SKM-1 (cell line): ENCODE data around the gene GSE1.

ENCODE experiments used
- DNase-seq: peaks from one replicate; lab custom pipeline; 2025; ENCODE audit not compliant: unreplicated experiment; lab: John Stamatoyannopoulos, UW

GSE1 gene

GRCh38 chr16:85696781-85697180 is 83.7 kb downstream of the GSE1 start:
- no peak for DNase-seq

DNA sequence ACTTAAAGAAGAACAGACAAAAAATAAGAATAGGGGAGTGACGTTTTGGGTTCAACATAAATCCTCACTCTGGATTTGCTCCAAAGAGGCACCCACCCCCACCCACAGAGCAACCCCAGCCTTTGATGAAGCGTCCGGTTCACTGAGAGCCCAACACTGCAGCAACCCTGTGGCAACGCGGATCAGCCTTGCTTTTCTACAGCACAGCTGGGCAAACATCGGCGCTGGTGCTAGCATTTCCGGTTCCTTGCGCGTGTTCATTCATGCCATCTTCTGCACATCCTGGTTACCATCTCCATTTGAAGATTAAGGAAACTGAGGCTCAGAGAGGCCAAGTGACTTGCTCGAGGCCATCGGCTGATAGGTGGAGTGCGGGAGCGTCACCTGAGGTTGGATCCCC is 84.3 kb downstream of the GSE1 start:
- DNase-seq, result no peak

DNA sequence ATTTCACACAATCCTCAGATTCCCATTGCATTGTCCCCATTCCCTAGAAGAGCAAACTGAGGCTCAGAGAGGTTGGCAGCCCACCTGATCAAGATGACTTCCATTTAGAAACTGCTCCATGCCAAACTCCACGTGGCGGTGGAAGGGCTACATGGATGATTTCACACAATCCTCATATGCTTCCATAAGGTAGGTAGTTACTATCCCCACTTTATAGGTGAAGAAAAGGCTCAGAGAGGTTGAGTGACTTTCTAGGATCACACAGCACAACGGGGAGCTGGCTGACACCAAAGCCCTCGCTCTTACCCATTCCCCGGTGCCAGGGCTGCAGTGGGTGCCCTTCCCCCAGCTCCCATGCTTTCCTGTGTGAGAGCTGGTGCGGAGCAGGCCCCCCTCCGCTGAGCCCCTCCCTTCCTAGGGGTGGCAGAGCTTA is 85.4 kb downstream of the GSE1 start:
- no peak for DNase-seq

DNA sequence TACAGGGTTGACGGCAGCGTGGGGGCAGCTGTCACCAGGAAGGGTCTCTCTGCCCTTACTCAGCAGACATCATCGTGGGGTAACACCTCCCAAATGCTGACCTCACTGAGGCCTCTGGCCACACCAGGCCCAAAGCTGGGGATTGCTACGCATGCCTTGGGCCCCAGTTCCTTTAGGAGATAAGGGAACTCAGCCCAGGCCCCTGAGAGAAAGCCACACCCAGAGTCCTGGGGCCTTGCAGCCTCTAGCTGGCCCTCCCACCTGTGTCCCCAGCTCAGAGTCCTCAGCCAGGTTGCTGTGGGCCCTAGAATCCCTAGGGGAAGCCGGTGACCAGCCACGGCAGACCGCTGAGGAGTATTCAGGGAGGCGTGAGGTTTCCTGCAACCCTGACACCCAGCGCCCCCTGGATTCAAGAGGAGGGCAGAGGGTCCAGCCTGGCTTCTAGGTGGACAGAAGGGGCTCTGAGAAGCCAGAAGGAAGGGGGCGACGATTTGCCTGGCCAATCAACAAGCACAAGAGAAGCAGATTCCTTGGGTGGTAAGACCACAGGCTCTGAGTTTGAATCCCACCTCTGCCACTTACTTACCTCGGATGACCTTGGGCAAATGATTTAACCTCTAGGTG is 85.9 kb downstream of the GSE1 start:
- DNase-seq, result no peak

GRCh38 chr16:85699628-85700027 is 86.5 kb downstream of the GSE1 start:
- no peak for DNase-seq

GRCh38 chr16:85704011-85704410 is 90.9 kb downstream of the GSE1 start:
- no peak for DNase-seq

DNA sequence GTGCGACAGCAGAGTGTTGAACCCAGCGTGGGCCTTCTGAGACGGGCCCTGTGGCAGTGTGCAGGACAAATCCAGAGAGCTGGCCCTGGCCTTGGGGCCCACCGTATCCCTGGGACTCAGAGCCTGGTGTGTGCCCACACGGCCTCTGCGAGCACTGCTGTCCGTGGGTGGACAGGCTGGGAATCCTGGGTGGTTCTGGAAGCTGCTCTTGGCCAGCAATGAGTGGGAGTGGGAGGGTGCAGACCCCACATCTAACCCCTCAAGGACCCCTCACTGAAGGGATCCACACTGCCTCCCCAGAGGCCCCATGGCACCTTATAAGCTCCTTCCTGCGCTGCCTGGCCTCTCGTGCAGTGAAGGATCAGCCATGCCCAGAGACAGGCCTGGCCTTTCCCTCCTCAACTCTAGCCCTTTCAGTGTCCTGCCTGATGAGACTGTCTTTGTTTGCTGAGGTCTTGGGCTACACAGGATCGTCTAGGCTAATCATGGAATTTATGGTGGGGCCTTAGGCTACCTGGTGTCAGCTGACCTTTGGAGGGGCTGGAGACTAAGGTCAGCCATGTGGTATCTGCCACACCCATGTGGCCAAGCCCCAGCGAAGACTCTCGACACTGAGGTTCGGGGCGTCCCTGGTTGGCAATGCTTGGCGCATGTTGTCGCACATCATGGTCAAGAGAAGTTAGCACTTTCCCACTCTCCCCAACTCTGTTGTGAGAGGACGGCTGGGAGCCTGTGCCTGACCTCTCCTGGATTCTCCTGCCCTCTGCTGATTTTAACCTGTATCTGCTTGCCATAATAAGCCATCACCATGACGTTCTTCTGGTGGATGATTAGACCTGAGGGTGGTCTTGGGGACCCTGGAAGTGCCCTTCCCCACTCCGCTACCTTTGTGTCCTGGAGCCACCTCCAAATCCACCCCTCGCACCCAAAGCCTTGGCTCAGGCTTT is 92.1 kb downstream of the GSE1 start:
- no peak for DNase-seq

DNA sequence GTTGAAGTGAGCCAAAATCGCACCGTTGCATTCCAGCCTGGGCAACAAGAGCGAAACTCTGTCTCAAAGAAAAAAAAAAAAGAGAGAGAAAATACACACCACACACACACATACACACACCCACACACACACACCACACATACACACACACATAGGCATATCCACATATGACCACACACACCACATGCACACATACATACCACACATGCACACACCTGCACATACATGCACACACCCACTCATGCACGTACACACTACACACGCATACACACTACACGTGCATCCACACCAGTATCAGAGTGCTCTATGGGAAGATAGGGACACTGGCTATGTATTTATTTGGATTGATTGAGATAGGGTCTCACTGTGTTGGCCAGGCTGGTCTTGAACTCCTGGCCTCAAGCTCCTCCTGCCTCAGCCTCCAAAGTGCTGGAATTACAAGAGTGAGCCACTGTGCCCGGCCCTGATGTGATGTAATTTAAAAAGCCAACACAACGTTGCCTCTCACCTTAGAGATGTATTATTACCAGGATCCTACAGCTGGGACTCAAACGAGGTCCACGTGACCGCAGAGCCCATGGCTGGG is 93.4 kb downstream of the GSE1 start:
- DNase-seq, result no peak

DNA sequence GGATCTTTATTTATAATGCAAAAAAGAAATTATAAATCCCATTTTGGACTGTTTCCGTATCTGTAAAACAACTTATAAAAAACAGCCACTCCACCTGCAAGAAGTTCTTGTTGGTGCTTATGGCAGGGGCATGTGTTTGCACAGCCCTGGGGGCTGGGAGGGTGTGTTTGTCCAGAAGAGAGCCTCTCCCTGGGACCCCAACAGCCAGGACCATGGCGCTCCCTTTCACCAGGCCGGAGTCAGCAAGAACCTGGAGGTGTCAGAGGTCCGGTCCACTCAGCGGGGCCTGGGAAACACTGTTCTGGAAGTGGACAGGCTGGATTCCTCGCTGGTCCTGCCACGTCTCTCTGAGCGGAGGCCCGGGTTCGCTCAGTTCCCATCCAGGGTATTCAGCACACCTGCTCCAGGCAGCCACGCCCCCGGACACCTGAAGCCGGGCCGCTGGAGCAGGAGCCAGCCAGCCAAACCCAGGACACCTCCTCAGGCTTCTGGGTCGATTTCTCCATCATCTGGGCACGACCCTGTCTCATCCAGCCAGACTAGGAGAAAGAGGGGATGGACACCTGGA is 94.5 kb downstream of the GSE1 start:
- no peak for DNase-seq

- DNase-seq, result no peak
Measured at GRCh38 chr16:85708338-85708737, 95.2 kb downstream of the GSE1 start.

- DNase-seq, result no peak
Measured at GRCh38 chr16:85709766-85710585, 96.9 kb downstream of the GSE1 start.

DNA sequence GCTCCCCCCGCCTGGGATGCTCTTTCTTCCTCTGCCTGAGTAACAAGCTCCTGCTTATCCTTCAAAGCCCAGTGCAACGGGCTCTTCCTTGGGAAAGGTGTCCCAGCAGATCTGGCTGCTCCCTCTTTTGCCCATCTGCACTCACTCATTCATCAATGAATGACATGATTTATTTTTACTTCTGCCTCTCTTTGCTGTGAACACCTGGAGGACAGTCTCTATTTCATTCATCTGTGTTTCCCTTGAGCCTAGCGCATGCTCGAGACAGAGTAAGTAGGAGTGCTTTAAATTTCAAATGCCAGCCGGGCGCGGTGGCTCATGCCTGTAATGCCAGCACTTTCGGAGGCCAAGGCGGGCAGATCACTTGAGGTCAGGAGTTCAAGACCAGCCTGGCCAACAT is 97.6 kb downstream of the GSE1 start:
- DNase-seq, result no peak

- no peak for DNase-seq
Measured at GRCh38 chr16:85711982-85712587, 99.0 kb downstream of the GSE1 start.

DNA sequence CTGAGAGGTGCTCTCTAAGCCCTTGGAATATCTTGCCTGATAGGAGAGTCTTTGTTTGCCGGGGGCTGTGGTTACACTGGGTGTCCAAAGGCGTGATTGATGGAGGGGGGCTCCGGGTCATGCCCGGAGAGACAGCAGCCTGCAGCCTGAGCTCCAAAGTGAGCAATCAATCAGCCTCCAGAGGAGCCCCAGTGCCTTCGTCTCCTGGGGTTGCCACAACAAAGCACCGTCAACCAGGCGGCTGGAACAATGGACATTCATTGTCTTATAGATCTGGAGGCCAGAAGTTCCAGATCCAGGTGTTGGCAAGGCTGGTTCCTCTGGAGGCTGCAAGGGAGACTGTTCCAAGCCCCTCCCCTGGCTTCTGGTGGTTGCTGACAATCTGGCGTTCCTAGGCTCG is 99.7 kb downstream of the GSE1 start:
- DNase-seq, result no peak

DNA sequence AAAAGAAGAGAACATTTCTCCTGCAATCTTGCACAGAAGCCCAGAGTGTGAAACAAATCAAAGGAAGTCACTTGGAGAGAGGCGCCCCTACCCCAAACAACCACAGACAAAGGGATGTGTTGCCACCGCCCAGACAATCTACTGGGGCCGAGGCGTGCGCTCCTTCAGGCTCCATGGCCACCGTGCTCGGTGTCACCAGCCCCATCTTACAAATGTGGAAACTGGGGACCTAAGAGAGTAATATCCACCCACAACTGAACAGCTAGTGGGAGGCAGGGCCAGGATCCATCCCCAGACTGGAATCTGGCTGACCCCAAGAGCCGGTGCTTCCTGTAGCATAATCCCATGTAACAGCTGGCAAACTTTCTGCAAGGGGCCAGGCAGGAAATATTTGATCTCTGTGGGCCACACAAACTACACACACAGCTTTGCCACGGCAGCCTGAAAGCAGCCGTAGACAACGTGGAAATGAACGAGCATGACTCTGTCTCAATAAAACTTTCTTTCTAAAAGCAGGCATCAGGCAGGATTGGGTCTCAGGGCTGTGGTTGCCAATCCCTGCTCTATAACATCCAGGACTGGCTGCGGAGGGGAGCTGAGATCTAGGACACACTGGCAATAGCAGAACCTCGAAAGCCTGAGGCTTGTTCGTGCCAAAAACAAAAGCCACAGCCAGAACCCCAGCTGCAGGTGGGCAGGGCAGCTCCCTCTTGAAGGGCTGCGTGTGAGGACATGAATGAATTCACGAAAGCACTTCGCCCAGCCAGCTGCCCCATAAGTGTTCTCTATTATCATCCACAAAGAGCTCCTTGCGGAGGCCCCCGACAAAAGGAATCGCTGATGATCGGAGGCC is 102.3 kb downstream of the GSE1 start:
- no peak for DNase-seq

DNA sequence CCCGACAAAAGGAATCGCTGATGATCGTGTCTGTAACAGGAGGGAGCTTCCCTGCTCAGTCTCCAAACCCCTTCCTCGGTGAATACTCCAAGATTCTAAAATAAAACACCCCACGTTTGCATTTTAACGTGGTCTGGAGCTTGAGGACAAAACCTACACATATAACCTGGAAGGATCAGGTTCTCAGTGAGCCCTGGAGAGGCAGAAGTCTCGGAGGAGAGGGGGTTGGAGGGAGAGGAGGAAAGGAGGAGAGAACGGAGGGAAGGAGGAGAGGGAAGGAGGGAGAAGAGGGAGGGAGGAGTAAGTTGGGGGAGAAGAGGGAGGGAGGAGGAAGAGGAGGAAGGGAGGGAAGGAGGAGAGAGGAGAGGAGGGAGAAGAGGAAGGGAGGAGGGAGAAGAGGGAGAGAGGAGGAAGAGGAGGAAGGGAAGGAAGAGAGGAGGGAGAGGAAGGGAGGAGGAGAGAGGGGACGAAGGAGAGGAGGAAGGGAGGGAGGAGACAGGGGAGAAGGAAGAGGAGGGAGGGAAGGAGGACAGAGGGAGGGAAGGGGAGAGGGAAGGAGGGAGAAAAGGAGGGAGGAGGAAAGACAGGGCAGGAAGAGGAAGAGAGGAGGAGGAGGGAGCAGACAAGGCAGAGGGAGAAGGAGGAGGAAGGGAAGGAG is 103.0 kb downstream of the GSE1 start:
- no peak for DNase-seq

GRCh38 chr16:85716680-85717038 is 103.5 kb downstream of the GSE1 start:
- no peak for DNase-seq

DNA sequence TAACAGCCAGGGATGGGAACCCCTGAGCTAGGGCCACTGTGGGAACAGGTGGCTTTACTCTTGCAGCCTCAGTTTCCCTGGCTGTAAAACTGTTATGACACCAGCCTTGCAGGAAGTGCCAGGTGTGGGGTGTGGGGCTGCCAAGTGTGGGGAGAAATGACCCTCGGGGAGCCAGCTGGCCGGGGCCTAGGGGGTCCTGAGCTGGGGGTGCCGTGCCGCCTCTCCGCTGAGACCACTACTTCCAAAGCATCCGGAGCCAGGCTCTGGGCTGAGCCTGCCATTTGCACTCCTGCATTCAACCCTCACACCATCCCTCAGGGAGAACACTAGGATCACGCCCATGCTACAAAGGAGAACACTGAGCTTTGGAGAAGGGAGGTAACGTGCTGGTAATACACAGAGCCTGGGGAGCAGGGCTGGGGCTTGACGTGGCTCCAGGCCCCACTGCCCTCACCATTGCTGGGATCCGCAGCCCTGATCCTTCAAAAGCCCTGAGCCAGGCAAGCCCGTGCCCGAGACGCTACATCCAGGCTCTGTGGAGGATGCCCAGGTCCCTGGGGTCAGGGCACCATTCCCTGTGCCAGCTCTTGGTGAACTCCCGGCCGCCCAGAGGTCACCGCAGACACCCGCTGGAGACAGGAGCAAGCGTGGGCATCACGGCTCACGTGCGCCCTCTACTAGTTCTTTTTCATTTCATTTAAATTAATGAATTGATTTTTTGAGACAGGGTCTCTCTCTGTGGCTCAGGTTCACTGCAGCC is 104.5 kb downstream of the GSE1 start:
- peak; percentile 12 for DNase-seq

DNA sequence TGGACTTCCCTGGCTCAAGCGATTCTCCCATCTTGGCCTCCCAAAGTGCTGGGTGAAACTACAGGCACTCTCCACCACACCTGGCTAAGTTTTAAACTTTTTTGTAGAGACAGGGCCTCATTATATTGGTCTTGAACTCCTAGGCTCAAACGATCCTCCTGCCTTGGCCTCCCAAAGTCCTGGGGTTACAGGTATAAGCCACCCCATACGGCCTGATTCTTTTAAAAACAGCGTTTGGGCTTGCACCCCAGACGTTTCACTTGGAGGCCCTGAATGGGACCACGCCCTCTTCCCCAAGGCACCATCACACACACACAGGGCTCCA is 105.0 kb downstream of the GSE1 start:
- no peak for DNase-seq
